Pulmonary artery endothelial cell (primary cell): Measurements from ENCODE around the gene CARMIL1. TPM values are rescaled to one million over a fixed set of nuclear protein-coding genes. Genes with fewer than 3 reads are reported as not detected.

Experiments
- DNase-seq: peaks from one replicate; pipeline ENCODE4 v3.0.0-alpha.2; 2011; ENCODE audit warnings: low read depth, low spot score
- total RNA-seq: library from RNA; depleted of rRNA; stranded (reverse); fragments of >200 nt; gene quantifications from 2 replicates; pipeline ENCODE4 v1.2.3, GENCODE V29; 2014

The CARMIL1 gene
- total RNA-seq, 1 donor from 2014 or later = 6.1 TPM

GRCh38 chr6:25504661-25505060 lies 225.5 kb downstream of the CARMIL1 start:
- DNase-seq = no peak

GRCh38 chr6:25506020-25506419 lies 226.8 kb downstream of the CARMIL1 start:
- DNase-seq = no peak

DNA sequence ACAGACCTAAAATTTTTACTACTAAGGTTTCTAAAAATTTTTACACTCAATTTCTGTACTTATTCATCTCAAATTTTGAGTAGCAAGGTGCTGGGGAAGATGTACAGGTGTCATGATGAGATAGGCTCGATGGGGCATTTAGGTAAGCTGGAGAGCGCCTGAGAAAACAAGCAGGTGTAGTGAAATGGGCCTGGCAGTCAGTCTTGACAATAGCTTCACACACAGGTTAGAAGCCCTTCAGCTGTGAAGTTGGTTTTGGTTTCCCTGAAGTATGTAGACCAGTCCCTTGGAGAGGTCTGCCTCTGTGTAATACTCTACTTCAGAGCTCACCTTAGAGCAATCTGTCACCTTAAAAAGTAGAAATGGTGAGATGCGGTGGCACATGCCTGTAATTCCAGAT lies 228.9 kb downstream of the CARMIL1 start:
- no peak for DNase-seq

- DNase-seq = no peak
These were observed 232.2 kb downstream of the CARMIL1 start for GRCh38 chr6:25511376-25511775.

DNA sequence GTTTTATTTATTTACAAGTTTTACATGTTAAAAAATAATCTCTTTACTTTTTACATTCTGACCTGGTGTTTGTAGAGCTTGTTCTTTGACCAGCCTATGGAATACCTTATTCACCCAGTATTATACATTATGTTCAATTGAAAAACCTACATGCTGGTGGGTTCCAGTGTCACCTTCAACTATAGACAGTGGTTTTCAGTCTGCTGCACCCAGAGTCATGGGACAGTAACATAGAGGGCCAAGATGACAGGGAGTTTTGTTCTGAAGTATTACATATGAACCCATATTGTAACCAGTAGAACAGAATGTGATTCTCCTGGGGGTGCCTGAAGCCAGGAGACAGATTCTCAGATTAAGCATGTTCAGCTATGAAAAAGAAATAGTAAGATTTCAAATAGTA lies 233.4 kb downstream of the CARMIL1 start:
- DNase-seq = no peak

GRCh38 chr6:25519856-25520255 lies 240.7 kb downstream of the CARMIL1 start:
- DNase-seq = no peak

DNA sequence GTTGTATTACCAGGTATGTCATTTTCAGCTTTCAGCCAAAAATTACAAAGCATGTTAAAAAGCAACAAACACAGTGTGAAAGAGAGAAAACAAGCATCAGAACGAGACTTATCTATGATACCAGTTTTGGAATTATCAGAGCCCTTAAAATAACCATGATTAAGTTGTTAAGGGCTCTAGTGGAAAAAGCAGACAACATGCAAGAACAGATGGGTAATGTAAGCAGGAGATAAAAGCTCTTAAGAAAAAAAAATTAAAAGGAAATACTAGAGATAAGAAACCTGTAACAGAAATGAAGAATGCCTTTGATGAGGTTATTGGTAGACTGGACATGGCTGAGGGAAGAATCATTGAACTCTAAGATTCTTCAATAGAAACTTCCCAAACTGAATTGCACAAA lies 245.4 kb downstream of the CARMIL1 start:
- DNase-seq = no peak

- DNase-seq = no peak
These were observed 245.9 kb downstream of the CARMIL1 start for GRCh38 chr6:25525078-25525477.

DNA sequence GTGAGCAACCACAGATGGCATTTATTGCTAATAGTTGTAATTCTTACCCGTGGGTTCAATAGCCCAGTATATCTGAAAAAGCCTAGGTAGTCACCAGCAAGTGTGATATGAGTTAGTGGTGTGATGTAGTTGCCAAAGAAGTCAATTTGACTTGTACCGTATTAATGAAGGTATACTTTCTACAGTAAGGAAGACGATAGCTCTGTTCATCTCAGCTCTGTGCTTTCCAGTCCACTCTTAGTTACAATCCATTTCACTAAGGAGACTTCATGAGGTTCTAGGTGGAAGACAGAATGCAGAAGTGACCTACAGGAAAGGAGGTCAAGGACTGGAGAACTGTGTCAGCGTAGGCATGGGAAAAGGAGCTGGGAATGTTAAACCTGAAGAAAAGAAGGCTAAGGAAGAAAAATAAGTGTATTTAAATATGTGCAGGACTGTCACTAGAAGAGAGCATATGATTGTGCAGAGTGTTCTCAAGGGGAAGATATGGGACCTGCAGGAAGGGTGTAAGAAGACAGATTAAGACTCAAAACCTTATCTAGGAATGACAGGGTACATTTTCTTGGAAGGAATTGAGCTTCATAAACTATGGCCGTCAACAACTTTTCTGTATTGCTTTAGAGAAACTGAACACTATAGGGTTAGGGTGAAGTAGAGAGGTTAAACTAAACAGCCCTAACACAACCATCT lies 255.9 kb downstream of the CARMIL1 start:
- DNase-seq = no peak

DNA sequence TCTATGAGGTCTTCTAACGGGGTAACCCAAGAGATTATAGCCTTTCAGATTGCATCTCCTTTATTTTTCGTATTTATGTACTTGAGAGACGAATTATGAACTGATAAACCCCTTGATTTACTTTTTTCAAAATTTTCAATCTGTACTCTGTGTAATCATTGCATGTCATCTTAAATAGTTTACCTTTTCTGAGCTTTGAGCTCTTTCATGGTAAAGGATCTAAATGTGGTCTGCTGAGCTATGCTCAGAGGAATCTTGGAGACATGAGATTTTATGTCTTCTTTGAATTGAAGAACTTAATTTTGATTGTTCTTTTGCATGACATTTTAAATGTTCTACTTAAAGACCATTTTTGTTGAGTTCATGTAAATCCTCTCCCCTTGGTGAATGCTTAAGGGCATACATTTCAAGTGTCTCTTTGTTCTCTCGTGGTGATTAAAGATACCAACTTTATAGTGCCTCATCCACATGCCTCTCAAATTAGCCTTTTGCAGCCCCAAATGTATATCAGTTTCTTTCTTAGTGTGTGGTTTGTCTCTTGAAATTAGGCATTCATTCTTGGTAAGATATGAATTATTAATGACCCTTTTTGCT lies 256.6 kb downstream of the CARMIL1 start:
- DNase-seq = no peak

GRCh38 chr6:25536781-25537180 lies 257.6 kb downstream of the CARMIL1 start:
- no peak for DNase-seq

GRCh38 chr6:25537349-25538018 lies 258.3 kb downstream of the CARMIL1 start:
- no peak for DNase-seq

DNA sequence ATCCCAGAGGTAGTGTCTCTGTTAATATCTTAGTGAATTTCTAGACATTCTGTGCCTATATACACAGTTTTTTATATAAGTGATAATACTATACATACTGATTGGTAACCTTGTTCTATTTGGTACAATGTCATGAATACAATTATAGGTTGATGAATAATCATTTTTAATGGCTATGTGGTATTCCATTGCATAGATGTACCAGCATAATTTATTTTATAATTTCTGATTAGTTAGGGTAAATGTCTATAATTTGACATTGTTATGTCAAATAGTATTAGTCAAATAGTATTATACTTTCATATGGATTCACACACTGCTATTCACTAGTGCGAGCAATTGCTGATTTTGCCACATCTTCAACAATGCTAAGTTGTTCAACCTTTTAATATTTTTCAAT lies 262.1 kb downstream of the CARMIL1 start:
- no peak for DNase-seq

DNA sequence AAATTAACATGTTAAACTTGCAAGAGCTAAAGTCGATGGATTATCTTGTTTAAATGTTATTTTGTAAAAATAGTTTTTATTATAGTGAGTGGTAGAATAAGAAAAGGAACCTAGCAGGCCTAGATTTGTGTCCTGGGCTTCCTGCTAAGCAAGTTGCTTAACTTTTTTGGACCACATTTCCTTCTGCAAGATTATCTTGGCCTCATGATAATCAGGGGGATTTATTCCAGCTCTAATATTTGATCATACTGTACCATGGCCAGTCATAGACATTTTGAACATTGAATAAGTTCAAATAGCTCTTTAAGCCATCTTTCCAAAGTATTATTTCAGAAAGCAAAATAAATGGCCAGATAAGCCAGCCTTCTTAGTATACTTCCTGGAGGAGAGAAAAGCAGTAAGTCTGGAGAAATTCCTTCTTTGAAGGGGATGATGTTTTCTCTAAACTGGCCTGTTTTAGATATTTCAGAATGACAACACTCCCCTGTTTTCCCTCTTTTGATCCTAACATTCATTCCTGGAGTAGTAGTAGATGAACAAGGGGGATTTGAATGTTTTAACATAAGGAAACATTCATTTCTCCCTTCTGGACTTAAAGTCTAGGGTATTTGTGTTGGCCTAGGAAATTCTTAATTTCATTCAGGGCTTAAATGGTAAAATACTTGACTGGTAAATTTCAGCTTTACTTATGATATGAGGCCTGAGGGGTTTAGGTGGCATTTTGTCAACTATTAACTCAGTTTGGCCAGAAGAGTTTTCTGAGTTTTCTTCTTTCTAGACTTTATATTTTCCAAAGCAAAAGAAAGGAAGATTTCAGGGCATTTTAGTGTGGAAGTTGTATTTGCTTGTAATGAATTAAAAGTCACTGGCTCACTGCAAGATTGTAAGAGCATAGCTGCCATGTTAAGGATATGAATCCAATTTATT lies 264.1 kb downstream of the CARMIL1 start:
- DNase-seq = no peak

DNA sequence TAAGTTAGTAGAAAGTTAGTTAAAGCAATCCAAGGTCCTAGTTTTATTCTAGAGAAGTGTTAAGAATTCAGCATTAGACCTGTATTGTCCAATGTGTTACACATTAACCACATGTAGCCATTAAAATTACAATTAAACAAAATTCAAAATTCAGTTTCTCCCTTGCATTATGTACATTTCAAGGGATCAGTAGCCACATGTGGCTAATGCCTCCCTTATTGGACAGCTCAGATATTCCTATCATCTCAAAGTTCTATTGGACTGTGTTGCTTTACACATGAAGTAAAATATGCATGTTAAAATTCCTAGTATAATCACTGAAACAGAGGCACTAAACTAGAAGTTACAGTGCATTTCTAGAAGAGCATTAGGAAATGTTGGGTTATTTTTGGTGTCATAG lies 265.7 kb downstream of the CARMIL1 start:
- DNase-seq = no peak

DNA sequence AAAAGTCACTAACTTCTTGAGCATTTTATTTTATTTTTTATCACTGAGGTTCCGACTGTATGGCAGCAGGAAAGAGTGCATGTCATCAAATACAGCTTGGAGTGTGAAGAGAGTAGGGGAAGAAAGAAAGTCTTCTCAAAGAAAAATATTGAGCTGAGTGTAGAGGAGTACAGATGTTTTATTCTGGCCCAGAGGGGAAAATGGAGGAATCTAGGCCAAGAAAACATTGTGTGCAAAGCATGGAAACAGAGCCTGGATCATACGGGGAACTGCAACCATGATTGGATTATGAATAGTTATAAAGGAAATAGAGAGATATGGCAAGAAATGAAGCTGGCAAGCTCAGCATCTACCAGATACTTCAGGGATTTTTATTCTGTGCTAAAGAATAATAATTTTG lies 268.6 kb downstream of the CARMIL1 start:
- DNase-seq = no peak

GRCh38 chr6:25548451-25548850 lies 269.3 kb downstream of the CARMIL1 start:
- no peak for DNase-seq

DNA sequence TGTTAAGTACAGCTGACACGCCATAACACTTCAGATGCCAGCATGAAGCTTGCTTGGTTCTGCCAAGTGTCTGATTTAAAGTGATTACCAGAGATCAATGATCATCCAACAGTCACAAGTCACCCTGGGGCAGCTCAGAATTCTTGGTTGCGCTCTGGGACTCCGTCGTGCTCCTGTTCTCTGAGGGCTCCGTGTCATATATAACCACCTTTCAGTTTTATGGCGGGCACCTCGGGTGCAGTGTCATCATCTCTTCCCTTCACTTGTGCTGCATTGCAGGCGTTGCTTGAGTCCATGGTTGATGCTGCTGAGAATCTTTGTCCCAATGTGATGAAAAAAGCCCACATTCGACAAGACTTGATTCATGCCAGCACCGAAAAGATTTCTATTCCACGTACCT lies 271.5 kb downstream of the CARMIL1 start:
- DNase-seq = no peak

- no peak for DNase-seq
These were observed 274.3 kb downstream of the CARMIL1 start for GRCh38 chr6:25553502-25553901.

- no peak for DNase-seq
These were observed 276.0 kb downstream of the CARMIL1 start for GRCh38 chr6:25555188-25555587.

GRCh38 chr6:25556516-25556915 lies 277.3 kb downstream of the CARMIL1 start:
- peak; percentile 43 for DNase-seq
